ENCODE measurements around the gene CACNG8.
"Not testable (repeated sequence)": the region's sequence is repeated elsewhere in the genome, so short reads cannot be mapped to it uniquely, and the experiment has no call there.

Gene CACNG8

DNA sequence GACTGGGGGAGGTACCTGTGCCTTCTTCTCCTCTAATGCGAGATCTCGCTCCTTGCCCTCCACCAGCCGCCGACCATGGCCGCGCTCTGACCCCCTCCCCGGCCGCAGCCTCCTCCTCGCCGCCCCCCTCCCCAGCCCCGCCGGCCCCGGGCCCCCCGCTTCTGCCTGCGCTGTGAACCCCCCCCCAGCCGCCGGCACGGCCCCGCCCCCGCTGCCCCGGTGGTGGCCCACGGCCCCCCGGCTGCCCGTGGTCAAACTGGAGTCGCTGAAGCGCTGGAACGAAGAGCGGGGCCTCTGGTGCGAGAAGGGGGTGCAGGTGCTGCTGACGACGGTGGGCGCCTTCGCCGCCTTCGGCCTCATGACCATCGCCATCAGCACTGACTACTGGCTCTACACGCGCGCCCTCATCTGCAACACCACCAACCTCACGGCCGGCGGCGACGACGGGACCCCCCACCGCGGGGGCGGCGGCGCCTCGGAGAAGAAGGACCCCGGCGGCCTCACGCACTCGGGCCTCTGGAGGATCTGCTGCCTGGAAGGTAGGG lies at the start of gene CACNG8:
Gene CACNG8, plus strand, starts transcription at position 51 of the 545 bp plus-strand sequence.
- no peak within 1 kb of the TSS for H3K4me3 ChIP-seq (ENCODE audit: low read length)

DNA sequence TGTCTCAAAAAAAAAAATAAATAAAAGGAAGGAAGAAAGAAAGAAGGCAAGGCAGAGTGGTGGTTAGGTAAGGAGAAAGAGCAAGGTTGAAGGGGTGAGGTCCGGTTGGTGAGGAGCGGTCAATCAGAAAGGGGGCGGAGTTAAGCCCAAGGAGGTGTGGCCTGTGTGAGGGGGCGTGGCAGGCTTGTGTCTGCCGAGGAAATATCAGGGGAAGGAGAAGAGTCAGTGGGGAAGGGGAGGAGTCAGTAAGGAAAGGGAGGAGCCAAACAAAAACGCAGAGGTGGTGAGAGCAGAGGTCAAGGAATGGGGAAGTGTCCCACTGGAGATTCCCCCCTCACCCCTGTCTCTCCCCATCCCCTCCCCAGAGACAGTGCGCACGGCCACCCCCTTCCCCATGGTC lies 47.7 kb upstream of the CACNG8 start:
- H3K4me3 ChIP-seq (ENCODE audit: low read length): no peak overlapping the region
- no peak for TF ChIP-seq ZNF274 (IDR thresholded peaks at IDR 0.05; ENCODE audit: low read depth, low read length)

More for the DNA sequence above, at the start of gene CACNG8:
- TF ChIP-seq ZNF274 (IDR thresholded peaks at IDR 0.05; ENCODE audit: low read depth, low read length): no peak

DNA sequence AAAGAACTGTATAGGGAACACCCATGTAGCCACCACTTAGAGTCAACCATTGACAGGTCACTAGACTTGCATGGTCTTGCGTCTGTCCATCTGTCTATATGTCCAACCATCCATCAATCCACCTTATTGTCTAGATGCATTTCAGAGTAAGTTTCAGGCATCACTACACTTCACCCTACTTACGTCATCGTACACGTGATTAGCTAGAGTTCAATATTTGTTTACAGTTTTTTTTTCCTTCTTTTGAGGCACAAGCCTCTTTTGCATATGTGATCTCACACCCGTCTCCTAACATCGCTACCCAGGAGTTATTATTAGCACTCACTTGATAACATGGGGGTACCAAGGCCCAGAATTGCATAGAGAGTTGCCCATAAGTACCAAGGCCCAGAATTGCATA lies 46.7 kb upstream of the CACNG8 start:
- H3K4me3 ChIP-seq (ENCODE audit: low read length): no peak overlapping the region
- TF ChIP-seq ZNF274 (IDR thresholded peaks at IDR 0.05; ENCODE audit: low read depth, low read length): no peak

DNA sequence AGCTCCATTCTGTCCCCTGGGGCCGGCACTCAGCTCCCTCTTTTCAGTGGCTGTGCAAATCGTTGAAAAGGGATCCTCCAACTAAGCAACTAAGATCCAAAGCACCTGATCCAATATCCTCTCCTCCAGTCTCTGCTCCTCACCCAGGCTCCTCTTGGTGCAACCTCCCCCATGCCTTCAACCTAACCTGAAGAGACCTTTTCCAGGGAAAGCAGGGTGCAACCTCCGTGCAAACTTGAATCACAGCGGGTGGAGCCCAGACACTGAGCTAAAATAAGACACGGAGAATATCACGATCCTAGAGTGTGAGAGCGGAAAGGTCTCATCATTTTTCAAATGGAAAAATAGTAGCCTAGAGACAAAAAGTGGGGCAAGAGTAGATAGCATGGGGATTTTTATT lies 45.4 kb upstream of the CACNG8 start:
- no peak for TF ChIP-seq ZNF274 (IDR thresholded peaks at IDR 0.05; ENCODE audit: low read depth, low read length)
- H3K4me3 ChIP-seq (ENCODE audit: low read length): no peak overlapping the region

DNA sequence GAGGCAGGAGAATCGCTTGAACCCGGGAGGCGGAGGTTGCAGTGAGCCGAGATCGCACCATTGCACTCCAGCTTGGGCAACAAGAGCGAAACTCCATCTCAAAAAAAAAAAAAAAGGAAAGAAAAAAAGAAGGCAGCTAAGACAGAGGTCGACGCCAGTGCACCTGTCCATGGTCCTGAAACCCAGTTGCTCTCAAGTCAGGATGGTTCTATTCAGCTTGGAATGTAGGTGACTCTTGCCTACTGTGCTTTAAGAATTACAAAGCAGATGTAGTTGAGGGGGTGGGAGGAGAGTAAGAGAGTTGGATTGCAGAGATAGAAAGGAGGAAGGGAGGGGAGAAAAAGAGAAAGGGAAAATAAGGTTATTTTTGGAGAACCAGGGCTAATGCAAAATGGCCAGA lies 35.0 kb upstream of the CACNG8 start:
- TF ChIP-seq ZNF274 (IDR thresholded peaks at IDR 0.05; ENCODE audit: low read depth, low read length): no peak
- no peak overlapping the region for H3K4me3 ChIP-seq (ENCODE audit: low read length)

DNA sequence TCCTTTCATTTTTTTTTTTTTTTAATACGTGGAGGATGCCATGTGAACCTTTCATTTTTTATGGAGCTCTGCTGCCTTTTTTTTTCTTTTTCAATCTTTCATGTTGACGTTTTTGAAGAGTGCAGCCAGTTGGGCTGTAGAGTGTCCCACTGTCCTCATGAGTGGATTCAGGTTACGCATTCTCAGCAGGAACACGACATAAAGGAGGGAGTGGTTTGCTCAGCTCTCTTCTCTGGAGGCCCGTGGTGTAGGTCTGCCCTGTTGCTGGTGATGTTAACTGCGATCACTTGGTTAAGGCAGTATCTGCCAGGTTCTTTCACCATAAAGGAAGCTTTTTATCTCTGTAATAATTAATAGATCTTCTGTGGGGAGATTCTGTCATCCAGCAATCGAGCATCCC lies 26.7 kb upstream of the CACNG8 start:
- no peak overlapping the region for H3K4me3 ChIP-seq (ENCODE audit: low read length)
- TF ChIP-seq ZNF274 (IDR thresholded peaks at IDR 0.05; ENCODE audit: low read depth, low read length): no peak

DNA sequence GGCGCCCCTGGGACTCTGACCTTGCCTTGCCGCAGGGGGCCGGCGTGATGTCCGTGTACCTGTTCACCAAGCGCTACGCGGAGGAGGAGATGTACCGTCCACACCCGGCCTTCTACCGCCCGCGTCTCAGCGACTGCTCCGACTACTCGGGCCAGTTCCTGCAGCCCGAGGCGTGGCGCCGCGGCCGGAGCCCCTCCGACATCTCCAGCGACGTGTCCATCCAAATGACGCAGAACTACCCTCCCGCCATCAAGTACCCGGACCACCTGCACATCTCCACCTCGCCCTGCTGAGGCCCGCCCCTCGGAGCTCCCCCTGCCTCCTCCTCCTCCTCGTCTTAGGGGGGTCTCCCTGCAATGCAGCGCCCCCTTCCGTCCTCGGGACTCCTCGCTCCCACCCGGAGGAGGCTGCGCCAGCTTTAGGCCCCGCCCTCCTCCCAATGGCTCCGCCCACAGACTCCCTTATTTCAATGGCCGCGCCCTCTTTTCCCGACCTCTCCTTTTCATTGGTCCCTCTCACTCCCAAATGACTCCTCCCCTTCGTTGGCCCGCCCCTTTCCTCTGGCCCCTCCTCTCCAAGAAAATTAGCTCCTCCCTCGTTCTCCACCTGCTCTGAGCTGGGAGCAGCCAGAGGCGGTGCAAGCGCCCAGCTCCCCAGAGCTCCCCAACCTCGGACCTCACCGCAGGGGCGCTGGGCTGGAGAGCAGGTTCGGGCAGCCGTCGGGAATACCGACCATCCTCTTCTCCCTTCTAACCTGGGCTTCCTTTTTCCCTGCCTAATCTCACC lies 20.5 kb upstream of the CACNG8 start:
- no peak overlapping the region for H3K4me3 ChIP-seq (ENCODE audit: low read length)
- no peak for TF ChIP-seq ZNF274 (IDR thresholded peaks at IDR 0.05; ENCODE audit: low read depth, low read length)

DNA sequence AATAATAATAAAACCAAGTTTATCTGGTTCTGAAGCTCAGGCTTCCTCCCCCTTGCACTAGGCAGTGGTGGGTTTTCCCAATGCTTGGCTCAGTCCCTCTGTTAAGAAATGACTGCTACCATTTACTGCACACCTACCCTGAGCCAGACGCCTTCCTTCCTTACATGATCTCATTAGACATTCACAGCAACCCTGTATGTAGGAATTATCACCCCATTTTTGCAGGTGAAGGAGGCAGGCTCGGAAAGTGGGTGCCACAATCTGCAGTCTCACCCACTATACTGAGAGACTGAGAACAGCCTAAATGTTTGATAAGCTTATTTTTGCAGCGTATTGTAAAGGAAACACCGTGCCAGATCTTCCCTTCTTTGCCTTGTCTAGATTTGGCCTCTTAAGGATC lies 18.3 kb upstream of the CACNG8 start:
- no peak for TF ChIP-seq ZNF274 (IDR thresholded peaks at IDR 0.05; ENCODE audit: low read depth, low read length)
- no peak overlapping the region for H3K4me3 ChIP-seq (ENCODE audit: low read length)

DNA sequence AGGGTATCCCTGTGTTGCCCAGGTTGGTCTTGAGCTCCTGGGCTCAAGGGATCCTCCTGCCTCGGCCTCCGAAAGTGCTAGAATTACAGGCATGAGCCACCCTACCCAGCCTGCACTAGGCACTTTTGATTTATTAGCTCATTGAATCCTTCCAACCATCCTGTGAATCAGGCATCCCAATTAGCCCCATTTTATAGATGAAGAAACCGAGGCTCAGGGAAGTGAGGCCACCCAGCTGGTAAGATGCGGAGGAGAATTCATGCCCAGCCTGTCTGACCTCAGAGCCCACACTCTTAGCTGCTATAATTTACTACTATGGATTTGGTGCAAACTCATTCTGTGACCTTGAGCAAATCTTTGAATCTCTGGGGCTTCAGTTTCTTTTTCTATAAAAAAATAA lies 17.8 kb upstream of the CACNG8 start:
- TF ChIP-seq ZNF274 (IDR thresholded peaks at IDR 0.05; ENCODE audit: low read depth, low read length): no peak
- no peak overlapping the region for H3K4me3 ChIP-seq (ENCODE audit: low read length)

DNA sequence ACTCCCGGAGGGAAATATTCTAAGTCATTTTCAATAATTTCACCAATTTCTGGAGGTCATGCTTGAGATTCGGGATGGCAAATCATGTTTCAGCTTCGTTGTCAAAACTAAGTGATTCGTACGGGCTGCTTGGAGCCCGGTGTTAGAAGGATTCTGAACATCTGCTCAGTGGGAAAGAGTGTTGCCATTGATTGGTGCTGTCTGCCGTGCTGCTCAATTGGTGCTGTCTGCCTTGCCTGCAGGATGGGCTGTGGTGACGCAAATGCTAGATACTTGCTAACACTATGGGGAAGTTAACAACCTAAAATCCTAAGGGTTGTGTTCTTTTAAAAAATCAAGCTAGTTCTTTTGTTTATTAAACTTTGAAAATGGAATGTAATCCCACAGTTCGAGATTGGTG lies 17.3 kb upstream of the CACNG8 start:
- no peak overlapping the region for H3K4me3 ChIP-seq (ENCODE audit: low read length)
- TF ChIP-seq ZNF274 (IDR thresholded peaks at IDR 0.05; ENCODE audit: low read depth, low read length): no peak

DNA sequence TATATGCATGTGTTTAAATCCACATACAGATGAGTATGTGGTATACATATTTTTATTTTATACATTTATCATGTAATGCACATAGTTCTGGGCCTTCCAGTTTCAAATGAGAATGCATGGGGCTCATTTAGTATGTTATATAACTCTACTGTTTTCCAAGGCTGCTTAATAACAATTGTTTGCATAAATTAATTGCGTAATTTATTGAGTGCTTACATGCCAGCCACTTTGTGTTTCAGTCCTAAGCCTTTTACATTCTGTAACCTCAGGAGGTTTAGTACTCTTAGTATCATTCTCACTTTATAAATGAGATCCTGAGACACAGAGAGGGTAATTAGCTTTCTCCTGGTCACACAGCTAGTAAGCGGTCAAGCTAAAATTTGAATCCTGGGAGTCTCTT lies 16.7 kb upstream of the CACNG8 start:
- H3K4me3 ChIP-seq (ENCODE audit: low read length): no peak overlapping the region
- TF ChIP-seq ZNF274 (IDR thresholded peaks at IDR 0.05; ENCODE audit: low read depth, low read length): no peak

DNA sequence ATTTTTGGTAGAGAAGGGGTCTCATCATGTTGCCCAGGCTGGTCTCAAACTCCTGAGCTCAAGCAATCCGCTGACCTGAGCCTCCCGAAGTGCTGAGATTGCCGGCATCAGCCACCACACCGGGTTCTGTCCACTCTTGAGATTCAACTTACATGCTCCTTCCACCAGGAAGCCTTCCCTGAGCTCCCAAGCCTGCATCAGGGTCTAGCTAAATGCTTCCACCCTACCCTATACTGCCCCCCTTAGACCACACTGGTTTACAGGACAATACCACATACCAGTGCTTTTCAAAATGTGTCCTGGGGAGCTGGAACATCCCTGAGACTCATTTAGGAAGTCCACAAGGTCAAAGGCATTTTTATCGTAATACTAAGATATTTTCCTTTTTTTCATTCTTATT lies 15.1 kb upstream of the CACNG8 start:
- no peak overlapping the region for H3K4me3 ChIP-seq (ENCODE audit: low read length)
- TF ChIP-seq ZNF274 (IDR thresholded peaks at IDR 0.05; ENCODE audit: low read depth, low read length): no peak

DNA sequence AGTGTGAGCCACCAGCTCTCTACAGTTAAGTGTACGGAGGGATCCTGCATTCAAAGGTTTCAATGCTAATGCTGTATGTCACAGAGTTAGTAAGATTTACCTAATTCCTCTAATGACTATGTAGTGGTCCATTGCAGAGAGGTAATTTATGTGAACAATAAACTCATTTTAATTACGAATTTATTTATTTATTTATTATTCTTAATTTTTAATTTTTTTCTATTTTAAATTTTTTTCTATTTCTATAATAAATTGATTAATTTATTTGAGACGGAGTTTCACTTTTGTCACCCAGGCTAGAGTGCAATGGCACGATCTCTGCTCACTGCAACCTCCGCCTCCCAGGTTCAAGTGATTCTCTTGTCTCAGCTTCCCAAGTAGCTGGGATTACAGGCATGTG lies 14.1 kb upstream of the CACNG8 start:
- H3K4me3 ChIP-seq (ENCODE audit: low read length): not testable (repeated sequence)

DNA sequence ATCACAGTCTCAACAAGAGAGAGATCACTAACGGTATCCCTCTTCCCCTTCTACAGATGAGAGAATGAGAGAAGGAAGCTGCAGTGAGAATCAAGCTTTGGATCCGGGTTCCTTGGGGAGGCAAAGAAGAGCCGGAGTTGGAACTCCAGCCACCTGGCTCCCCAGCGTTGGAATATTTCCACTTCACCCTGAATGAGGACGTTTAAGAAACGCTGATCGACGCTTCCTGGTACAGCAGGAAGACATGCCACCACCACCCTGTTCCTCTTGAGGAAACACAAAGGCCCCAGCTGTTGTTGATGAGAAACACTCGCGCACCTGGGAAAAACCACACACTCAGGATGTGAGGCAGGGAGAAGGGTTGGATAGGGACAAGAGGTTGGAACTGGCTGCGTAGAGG lies 11.3 kb upstream of the CACNG8 start:
- TF ChIP-seq ZNF274 (IDR thresholded peaks at IDR 0.05; ENCODE audit: low read depth, low read length): no peak
- no peak overlapping the region for H3K4me3 ChIP-seq (ENCODE audit: low read length)

DNA sequence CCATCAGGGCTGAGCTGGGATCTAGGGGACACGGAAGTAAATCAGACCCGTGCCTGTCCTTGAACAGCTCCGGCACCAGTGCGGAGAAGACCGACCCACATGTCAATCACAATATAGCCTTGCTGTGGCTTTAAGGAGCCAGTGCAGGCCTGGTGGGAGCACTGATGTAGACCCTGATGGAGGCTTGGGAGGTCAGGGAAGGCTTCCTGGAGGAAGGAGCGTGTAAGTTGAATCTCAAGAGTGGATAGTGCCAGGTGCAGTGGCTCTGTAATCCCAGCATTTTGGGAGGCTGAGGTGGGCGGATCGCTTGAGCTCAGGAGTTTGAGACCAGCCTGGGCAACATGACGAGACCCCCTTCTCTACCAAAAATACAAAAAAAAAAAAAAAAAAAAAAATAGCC lies 10.8 kb upstream of the CACNG8 start:
- TF ChIP-seq ZNF274 (IDR thresholded peaks at IDR 0.05; ENCODE audit: low read depth, low read length): no peak
- no peak overlapping the region for H3K4me3 ChIP-seq (ENCODE audit: low read length)

DNA sequence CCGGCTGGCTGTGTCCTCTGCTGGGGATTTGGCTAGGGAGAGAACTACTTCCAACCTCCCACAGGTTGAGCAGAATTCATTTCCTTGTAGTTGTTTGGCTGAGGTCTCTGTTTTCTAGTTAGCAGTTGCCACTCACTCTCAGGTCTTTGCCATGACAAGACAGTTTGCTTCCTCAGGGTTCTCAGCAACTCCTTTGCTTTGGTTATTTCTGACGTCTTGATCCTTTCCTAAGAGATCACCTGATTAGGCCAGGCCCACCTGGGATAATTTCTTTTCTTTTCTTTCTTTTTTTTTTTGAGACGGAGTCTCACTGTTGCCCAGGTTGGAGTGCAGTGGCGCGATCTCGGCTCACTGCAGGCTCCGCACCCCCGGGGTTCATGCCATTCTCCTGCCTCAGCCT lies 9.4 kb upstream of the CACNG8 start:
- no peak for TF ChIP-seq ZNF274 (IDR thresholded peaks at IDR 0.05; ENCODE audit: low read depth, low read length)
- no peak overlapping the region for H3K4me3 ChIP-seq (ENCODE audit: low read length)

Measured in GM08714 (cell line).